DMS 273 (cell line): ENCODE results near the gene DMBX1.

ENCODE experiments used
- DNase-seq: peaks from one replicate; lab custom pipeline; 2025; ENCODE audit not compliant: unreplicated experiment; lab: John Stamatoyannopoulos, UW

DMBX1 gene

DNA sequence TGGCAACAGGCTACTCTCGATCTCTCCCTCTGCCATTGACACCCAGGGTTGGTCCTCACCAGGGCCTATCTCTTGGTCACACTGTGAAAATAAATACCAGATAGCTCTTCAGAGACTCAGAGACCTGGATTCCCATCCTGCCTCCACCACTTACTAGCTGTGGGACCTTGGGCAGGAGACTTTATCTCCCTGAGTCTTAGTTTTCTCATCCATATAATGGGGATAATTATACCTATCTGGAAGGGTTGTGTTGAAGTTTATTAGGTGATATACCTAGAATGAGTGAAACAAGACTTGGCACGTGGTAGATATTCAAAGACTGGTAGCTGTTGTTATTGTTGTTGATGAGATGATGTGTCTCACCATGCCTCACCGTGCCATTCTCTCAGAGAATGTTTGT lies 7.4 kb downstream of the DMBX1 start:
- DNase-seq: no peak

DNA sequence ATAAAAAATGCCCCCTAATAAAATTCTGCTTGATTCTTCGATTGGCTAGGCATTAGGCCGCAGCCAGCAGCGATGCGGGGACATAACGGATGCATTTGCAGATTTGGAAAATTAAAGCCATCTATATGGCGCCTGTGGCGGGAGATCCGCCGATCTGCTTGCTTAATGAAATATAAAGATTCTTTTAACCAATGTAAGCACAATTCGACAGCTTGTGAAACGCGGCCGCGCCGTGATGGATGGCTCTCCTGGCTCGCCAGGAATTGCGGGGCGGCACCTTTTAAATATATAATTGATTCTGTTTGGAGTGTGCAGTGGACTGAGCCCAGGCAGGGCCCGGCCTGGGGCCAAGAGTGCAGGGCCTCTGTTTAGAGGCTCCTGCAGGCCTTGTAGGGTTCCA lies 8.0 kb downstream of the DMBX1 start:
- no peak for DNase-seq

GRCh38 chr1:46501528-46501927 lies 11.9 kb downstream of the DMBX1 start:
- no peak for DNase-seq

DNA sequence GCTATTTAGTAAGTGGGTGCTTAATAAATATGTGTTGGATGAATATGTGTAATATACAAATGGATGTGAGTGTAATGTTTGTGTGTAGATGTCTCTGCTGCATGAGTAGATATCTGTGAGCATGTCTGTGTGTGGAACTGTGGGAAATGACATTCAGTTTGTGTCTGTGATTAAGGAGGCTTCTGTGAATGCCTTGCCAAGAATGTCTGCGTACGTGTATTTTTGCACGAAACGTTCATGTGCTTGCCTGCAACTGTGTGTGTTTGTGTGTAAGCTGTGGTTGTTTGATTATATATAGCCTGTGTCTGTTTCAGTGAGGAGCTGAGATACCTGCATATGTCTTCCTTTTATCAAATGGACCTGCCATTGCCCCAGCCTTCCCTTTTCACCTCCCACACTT lies 13.8 kb downstream of the DMBX1 start:
- DNase-seq: no peak

GRCh38 chr1:46506470-46507219 lies 17.0 kb downstream of the DMBX1 start:
- no peak for DNase-seq

DNA sequence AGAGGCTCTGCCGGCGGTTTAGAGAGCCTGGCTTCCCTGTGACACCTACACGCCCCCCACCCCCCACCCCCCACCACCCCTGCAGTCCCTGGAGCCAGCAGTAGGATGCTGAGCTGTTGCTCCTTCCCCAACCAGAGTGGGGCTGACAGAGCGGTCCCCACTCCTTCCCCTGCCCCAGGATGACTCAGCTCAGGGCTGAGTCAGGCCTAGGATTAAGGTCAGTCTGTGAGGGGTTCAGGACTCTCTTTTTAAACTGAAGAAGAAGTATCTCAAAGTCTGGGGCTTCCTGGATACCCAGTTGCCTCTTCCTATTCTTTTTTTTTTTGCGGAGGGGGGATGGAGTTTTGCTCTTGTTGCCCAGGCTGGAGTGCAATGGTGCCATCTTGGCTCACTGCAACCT lies 19.1 kb downstream of the DMBX1 start:
- DNase-seq: no peak

- no peak for DNase-seq
These were observed 20.8 kb downstream of the DMBX1 start for GRCh38 chr1:46510341-46510997.

GRCh38 chr1:46510998-46511365 lies 21.3 kb downstream of the DMBX1 start:
- no peak for DNase-seq

DNA sequence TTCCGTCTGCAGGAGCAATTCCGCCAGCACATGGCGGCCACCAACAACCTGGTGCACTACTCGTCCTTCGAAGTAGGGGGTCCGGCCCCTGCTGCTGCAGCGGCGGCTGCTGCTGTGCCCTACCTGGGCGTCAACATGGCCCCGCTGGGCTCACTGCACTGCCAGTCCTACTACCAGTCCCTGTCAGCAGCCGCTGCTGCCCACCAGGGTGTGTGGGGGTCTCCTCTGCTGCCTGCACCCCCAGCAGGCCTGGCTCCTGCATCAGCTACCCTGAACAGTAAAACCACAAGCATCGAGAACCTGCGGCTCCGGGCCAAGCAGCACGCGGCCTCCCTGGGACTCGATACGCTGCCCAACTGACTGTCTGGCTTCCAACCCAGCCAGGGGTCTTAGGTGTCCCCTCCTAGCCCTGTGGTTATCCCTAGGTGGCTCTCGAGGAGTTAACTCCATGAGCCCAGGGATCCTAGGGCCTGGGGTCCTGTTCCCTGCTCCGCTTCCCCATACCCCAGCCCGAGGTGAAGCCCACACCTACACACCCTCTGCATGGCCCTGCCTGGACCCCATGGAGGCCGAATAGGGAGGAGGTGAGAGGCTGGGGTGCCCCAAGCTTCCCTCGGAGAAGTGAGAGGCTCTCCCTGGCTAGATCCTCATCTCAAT lies 22.6 kb downstream of the DMBX1 start:
- DNase-seq: no peak

- DNase-seq: no peak
These were observed 23.2 kb downstream of the DMBX1 start for GRCh38 chr1:46512792-46513190.

- no peak for DNase-seq
These were observed 23.9 kb downstream of the DMBX1 start for GRCh38 chr1:46513536-46513935.

GRCh38 chr1:46515576-46515975 lies 25.9 kb downstream of the DMBX1 start:
- no peak for DNase-seq

- DNase-seq: no peak
These were observed 26.7 kb downstream of the DMBX1 start for GRCh38 chr1:46516200-46516950.

- peak; percentile 28 for DNase-seq
These were observed 27.5 kb downstream of the DMBX1 start for GRCh38 chr1:46517010-46517600.

DNA sequence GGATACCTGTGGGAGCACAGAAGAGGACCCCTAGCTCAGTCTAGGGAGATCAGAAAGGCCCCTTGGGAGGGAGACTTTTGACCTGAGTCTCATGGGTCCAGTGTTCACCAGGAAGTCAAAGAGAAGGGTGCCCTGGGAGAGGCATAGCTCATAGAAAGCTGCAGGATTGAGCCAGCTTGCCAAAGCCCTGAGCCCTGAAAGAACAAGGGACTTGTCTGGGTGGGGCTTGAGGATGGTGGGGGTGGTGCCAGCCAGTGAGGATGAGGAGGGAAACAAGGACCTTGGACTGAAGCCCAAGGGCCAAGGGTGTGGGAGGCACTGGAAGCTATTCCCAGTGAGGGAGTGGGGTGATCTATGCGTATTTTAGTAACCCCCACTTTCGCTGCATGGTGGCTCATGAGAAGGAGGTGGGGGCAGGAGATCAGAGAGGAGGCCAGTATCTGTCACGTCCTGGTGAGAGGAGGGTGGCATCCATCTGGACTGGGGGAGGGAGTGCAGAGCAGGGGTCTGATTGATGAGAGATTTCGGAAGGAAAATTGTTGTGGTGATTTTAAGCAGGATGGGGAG lies 28.4 kb downstream of the DMBX1 start:
- peak; percentile 43 for DNase-seq

- no peak for DNase-seq
These were observed 29.6 kb downstream of the DMBX1 start for GRCh38 chr1:46519209-46519608.

DNA sequence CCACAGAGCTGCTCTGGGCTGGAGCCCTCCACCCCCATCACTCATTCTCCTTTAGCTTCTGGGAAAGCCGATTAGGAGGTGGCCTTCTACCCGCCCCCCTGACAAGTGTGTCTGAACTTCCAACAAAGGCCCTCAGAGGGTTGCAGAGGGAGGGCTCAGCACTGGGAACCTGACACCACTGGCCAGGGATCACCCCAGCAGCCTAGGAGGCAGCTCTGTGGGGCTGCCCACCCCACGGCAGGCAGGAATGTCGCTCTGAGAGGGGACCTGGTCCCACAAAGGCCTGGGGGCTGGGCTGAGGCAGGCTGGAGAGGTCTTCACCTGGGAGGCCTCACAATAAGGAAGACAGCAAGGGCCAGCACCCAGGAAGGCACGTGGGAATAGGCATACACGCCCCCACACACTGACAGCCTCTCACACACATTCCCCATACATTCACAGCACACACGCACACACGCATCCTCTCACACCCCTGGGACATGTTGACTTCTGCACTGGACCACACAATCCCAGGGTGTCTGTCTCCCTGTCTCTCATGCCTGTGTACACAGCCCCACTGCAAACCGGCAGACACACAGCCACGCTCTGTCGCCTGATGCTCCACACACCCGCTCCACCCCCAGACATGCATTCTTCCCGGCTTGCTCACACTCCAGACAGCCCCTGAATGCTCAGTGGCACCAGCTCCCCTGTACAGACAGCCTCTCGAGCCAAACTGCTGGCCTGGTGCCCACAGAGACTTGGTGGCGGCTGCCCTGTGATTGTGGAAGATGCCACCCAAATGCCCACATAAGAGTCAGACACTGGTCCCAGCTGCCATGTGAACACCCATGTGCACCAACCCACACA lies 30.7 kb downstream of the DMBX1 start:
- peak; percentile 57 for DNase-seq

GRCh38 chr1:46521414-46521813 lies 31.8 kb downstream of the DMBX1 start:
- no peak for DNase-seq

DNA sequence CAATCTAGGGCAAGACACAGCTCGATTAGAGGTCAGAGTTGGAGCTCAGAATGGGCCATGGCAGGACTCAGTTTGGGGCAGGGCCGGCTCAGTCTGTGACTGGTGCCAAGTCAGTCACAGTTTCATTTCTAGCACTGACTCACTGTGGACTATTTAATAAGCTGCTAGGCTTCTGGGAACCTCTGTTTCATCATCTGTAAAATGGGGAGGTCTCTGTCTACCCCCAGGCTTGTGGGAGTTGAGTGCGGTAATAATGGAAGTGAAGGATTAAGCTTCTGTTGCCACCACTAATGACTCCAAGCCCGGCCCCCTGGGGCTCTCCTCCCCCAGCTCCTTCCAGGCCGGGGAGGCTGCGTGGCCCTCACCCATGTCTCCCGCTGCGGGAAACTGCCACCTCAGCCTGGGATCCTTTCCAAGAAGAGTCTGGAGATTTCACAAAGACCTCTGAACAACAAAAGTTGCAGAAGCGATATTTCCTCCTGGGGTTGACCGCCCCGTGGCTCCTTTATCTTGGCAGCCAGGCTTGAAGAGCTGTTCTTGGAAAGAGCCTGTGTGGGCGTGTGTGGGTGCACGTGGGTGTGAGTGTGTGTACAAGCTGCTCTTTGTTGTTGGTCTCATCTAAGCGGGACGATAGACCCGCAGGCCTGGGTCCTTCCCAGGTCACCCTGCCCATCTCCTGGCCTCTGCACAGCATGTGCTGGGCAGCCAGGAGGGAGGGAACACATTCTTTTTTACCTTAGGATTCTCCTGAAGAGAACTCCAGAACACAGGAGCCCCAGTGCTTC lies 32.7 kb downstream of the DMBX1 start:
- DNase-seq: peak; percentile 49
